Esophagus squamous epithelium (tissue), 5 donors: ENCODE results near the gene NAT9. TPM values are rescaled to one million over a fixed set of nuclear protein-coding genes. Genes with fewer than 3 reads are reported as not detected.

Experiments
- DNase-seq: peaks from one replicate; lab custom pipeline; 2025; lab: John Stamatoyannopoulos, UW
- H3K27ac ChIP-seq, 4 donors: fragments of 200-600 bp; sonication (generic); one replicate each; pipeline ENCODE4 v1.5.1; 2016 to 2019; ENCODE audit warnings: mild to moderate bottlenecking in 1 of 4
- H3K27me3 ChIP-seq, 4 donors: fragments of 200-600 bp; sonication (generic); 1 replicate in 3 of 4; 2 replicates in 1 of 4; pipeline versions ENCODE4 v1.5.1 to v1.6.0; 2017 to 2021; ENCODE audit warnings: antibody characterized with exemption in 1 of 4
- H3K36me3 ChIP-seq, 3 donors: fragments of 200-600 bp; sonication (generic); one replicate each; pipeline ENCODE4 v1.5.1; 2016 to 2019
- H3K4me1 ChIP-seq, 3 donors: fragments of 200-600 bp; sonication (generic); one replicate each; pipeline ENCODE4 v1.5.1; 2017 to 2019
- H3K4me3 ChIP-seq, 4 donors: fragments of 200-600 bp; sonication (generic); 1 replicate in 3 of 4; 2 replicates in 1 of 4; pipeline ENCODE4 v1.5.1; 2016 to 2019; ENCODE audit warnings: mild to moderate bottlenecking in 2 of 4, moderate library complexity in 1 of 4
- H3K9me3 ChIP-seq, 3 donors: fragments of 200-600 bp; sonication (generic); one replicate each; pipeline ENCODE4 v1.5.1; 2016 to 2019
- POLR2A ChIP-seq, 4 donors: fragments of 450-650 bp; IDR thresholded peaks; one replicate each; pipeline ENCODE4 v1.6.1; 2017; ENCODE audit warnings: antibody characterized with exemption in 4 of 4, mild to moderate bottlenecking in 4 of 4, moderate library complexity in 3 of 4
- WGBS, 2 donors: methylation state at CpG; one replicate each; pipeline ENCODE4 v1.1.5; 2018; 5-methylcytosine and 5-hydroxymethylcytosine counted together
- intact Hi-C: fragments of 100-400 bp; cut with DNase I; formaldehyde crosslinking; loops from one replicate; pipeline ENCODE4 v1.15.0; 2022
- total RNA-seq, 4 donors: library from RNA; depleted of rRNA; stranded (reverse); fragments of >200 nt; gene quantifications; one replicate each; pipeline ENCODE4 v1.1.0, GENCODE V29; 2016
- TF ChIP-seq, protein P1 (sequence below), 6 experiments: fragments of 450-650 bp in 4 of 6; fragments of 200-600 bp in 2 of 6; sonication (generic) in 2 of 6; IDR thresholded peaks; one replicate each; pipeline ENCODE4 v1.5.1; 2016 to 2019; ENCODE audit warnings: antibody characterized with exemption in 6 of 6, mild to moderate bottlenecking in 4 of 6, moderate library complexity in 4 of 6
- donor health status: DM: yes; HTN: yes; CAD: no.

Gene NAT9
- total RNA-seq, 4 donors from 2014 or later: 17.3 to 29.8 (median 24.5) TPM

DNA sequence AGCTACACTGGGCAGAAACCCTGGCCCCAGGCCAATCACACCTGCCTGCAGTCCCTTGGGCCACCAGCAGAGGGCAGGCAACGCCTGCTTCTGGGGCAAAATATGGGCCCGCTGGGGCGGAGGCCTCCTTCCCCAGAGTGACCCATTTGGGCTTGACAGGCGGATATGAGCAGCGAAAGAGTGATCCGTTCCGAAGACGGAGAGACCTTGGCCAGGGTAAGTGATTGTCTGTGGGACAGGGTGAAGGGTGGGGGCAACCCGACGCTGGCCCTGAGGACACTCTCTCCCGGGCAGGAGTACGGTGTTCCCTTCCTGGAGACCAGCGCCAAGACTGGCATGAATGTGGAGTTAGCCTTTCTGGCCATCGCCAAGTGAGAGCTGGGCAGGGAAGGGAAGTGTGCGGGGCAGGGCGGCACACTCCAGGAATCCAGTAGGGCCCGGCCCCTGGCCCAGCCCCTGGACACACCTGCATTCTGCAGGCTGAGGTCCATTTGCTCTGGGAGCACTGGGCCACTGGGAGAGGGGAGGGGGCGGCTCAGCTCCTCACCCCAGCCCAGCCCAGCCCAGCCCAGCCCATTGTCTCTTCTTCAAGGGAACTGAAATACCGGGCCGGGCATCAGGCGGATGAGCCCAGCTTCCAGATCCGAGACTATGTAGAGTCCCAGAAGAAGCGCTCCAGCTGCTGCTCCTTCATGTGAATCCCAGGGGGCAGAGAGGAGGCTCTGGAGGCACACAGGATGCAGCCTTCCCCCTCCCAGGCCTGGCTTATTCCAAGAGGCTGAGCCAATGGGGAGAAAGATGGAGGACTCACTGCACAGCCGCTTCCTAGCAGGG lies 31.2 kb downstream of the NAT9 start:
- Histone ChIP-seq H3K27me3 (peaks cover 0 to 35% (median 0%) of the 10 kb centered on the region in 4 donors), H3K4me1 (peaks cover 13 to 78% (median 24%) of the 10 kb centered on the region in 3 donors), H3K4me3 (peak overlapping the region in 3 of 4 donors; percentile 12 to 57 (median 29)), H3K36me3 (no peaks in the 10 kb centered on the region), H3K27ac (peak overlapping the region; percentile 58 to 79 (median 74)), H3K9me3 (no peaks in the 10 kb centered on the region)
- intact Hi-C loops: loop anchor here (2.0 kb wide), 1 partner anchor 120 kb away; no protein-coding TSS in a partner anchor
- peak; percentile 49 for DNase-seq
- 13 to 25% methylated on average over 6 to 13 of the region's 24 CpGs for WGBS, 2 donors
- no peak for TF ChIP-seq POLR2A (IDR thresholded peaks at IDR 0.05)
- TF ChIP-seq, protein P1, sequence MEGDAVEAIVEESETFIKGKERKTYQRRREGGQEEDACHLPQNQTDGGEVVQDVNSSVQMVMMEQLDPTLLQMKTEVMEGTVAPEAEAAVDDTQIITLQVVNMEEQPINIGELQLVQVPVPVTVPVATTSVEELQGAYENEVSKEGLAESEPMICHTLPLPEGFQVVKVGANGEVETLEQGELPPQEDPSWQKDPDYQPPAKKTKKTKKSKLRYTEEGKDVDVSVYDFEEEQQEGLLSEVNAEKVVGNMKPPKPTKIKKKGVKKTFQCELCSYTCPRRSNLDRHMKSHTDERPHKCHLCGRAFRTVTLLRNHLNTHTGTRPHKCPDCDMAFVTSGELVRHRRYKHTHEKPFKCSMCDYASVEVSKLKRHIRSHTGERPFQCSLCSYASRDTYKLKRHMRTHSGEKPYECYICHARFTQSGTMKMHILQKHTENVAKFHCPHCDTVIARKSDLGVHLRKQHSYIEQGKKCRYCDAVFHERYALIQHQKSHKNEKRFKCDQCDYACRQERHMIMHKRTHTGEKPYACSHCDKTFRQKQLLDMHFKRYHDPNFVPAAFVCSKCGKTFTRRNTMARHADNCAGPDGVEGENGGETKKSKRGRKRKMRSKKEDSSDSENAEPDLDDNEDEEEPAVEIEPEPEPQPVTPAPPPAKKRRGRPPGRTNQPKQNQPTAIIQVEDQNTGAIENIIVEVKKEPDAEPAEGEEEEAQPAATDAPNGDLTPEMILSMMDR (IDR thresholded peaks at IDR 0.05): peak; percentile 96 to 100 (median 100)

DNA sequence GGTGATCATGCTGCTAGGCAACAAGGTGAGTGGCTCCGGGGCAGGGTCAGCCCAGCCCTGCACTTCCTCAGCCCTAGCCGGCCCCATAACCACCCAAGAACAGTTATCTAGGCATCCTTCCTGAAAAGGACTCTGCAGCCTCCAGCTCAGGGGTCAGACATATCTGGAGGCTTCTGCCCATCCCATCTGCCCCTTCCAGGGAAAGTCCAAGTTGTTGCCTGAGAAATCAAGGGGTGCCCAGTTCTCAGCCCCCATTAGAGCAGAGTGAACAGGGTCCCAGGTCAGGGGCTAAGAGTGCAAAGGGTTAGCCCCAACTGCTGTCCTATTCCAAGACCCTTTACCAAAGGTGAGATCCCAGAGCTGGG lies 31.8 kb downstream of the NAT9 start:
- Histone ChIP-seq H3K27me3 (peaks cover 0 to 41% (median 0%) of the 10 kb centered on the region in 4 donors), H3K4me1 (peaks cover 13 to 72% (median 24%) of the 10 kb centered on the region in 3 donors), H3K9me3 (no peaks in the 10 kb centered on the region), H3K36me3 (no peaks in the 10 kb centered on the region), H3K27ac (no peak overlapping the region), H3K4me3 (no peak overlapping the region)
- no peak for TF ChIP-seq POLR2A (IDR thresholded peaks at IDR 0.05)
- TF ChIP-seq, protein P1 (IDR thresholded peaks at IDR 0.05): no peak
- no peak for DNase-seq
- intact Hi-C loops: loop anchor here (2.0 kb wide), 1 partner anchor 120 kb away; no protein-coding TSS in a partner anchor
- 40 to 51% methylated on average over 2 of the region's 2 CpGs for whole genome bisulfite sequencing, 2 donors

GRCh38 chr17:74743755-74744154 lies 32.4 kb downstream of the NAT9 start:
- Histone ChIP-seq H3K27ac (no peak overlapping the region), H3K27me3 (peaks cover 0 to 47% (median 0%) of the 10 kb centered on the region in 4 donors), H3K36me3 (no peaks in the 10 kb centered on the region), H3K4me3 (no peak overlapping the region), H3K9me3 (no peaks in the 10 kb centered on the region), H3K4me1 (peaks cover 13 to 71% (median 24%) of the 10 kb centered on the region in 3 donors)
- TF ChIP-seq, protein P1 (IDR thresholded peaks at IDR 0.05): no peak
- no peak for TF ChIP-seq POLR2A (IDR thresholded peaks at IDR 0.05)
- intact Hi-C loops: loop anchor here (2.0 kb wide), 1 partner anchor 121 kb away; no protein-coding TSS in a partner anchor
- 66 to 78% methylated on average over 2 of the region's 2 CpGs for WGBS, 2 donors
- DNase-seq: no peak

DNA sequence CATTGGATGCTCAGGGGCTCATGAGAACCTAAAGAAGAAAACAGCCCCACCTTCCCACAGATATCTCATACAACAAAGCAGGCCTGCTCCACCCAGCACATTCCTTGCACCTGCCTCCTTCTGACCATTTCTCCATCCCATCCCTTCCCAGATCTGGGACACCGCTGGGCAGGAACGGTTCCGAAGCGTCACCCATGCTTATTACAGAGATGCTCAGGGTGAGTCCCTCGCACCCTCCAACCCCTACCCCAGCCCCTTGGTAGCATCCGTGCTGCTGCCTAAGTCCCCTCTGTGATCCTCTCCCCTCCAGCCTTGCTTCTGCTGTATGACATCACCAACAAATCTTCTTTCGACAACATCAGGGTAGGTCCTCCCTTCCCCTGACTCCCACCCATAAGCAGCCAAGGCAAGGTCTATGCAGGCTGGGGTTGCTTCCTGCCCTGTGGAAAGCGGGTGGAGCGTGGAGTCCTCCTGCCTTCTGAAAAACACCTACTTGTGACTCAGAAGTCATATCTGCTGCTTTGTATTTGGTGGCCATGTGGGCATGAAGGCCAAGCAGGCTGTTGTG lies 33.1 kb downstream of the NAT9 start:
- peaks cover 20 to 76% (median 30%) of the 10 kb centered on the region in 3 donors for H3K4me1 ChIP-seq

More for the DNA sequence above, 33.1 kb downstream of the NAT9 start:
- WGBS, 2 donors: 86 to 88% methylated on average over 7 to 8 of the region's 9 CpGs
- H3K27ac ChIP-seq: no peak overlapping the region
- no peak for DNase-seq
- TF ChIP-seq POLR2A (IDR thresholded peaks at IDR 0.05): no peak
- TF ChIP-seq, protein P1 (IDR thresholded peaks at IDR 0.05): no peak
- intact Hi-C loops: no loop called here
- no peaks in the 10 kb centered on the region for H3K36me3 ChIP-seq
- no peaks in the 10 kb centered on the region for H3K9me3 ChIP-seq
- no peak overlapping the region for H3K4me3 ChIP-seq
- peaks cover 0 to 54% (median under 1%) of the 10 kb centered on the region in 4 donors for H3K27me3 ChIP-seq
